Neuronal stem cell (in vitro differentiated cells): ENCODE measurements around the gene TSSK6.

Experiments used
- DNase-seq: peaks from one replicate; pipeline ENCODE4 v3.0.0-alpha.2; 2013; ENCODE audit warnings: low spot score
- H2AFZ ChIP-seq: one replicate; pipeline ENCODE4 v1.6.1; 2013; ENCODE audit warnings: mild to moderate bottlenecking, low read length, inconsistent platforms
- H2AK5ac ChIP-seq: 2 replicates; pipeline ENCODE4 v1.6.1; 2013; ENCODE audit warnings: low read depth, mild to moderate bottlenecking, inconsistent platforms, low read length, moderate library complexity, mixed read lengths
- H2BK120ac ChIP-seq: 2 replicates; pipeline ENCODE4 v1.6.1; 2013; ENCODE audit warnings: low read depth, mild to moderate bottlenecking, inconsistent platforms, low read length, moderate library complexity, mixed read lengths
- H2BK12ac ChIP-seq: one replicate; pipeline ENCODE4 v1.6.1; 2013; ENCODE audit warnings: low read length, inconsistent platforms
- H2BK15ac ChIP-seq: 2 replicates; pipeline ENCODE4 v1.6.1; 2013; ENCODE audit warnings: mild to moderate bottlenecking, low read length, inconsistent platforms, mixed read lengths
- H2BK5ac ChIP-seq: one replicate; pipeline ENCODE4 v1.6.1; 2013; ENCODE audit warnings: inconsistent platforms, mild to moderate bottlenecking, low read length, moderate library complexity
- H3K14ac ChIP-seq: one replicate; pipeline ENCODE4 v1.6.1; 2013; ENCODE audit warnings: low read length, inconsistent platforms
- H3K18ac ChIP-seq: 2 replicates; pipeline ENCODE4 v1.6.1; 2013; ENCODE audit warnings: low read length, inconsistent platforms
- H3K23ac ChIP-seq: 2 replicates; pipeline ENCODE4 v1.6.1; 2013; ENCODE audit warnings: low read depth, mild to moderate bottlenecking, mixed read lengths, low read length, inconsistent platforms; ENCODE audit not compliant: poor library complexity
- H3K27ac ChIP-seq: replicated peaks from 3 replicates; pipeline ENCODE4 v1.5.1; 2013; ENCODE audit warnings: low read length, inconsistent platforms
- H3K27me3 ChIP-seq, 3 experiments: 2 replicates each; pipeline ENCODE4 v1.6.1; 2013; ENCODE audit warnings: low read length in 3 of 3, mild to moderate bottlenecking in 2 of 3, inconsistent platforms in 1 of 3, low read depth in 1 of 3, mixed read lengths in 1 of 3, moderate library complexity in 1 of 3; ENCODE audit not compliant: control insufficient read depth in 3 of 3, insufficient read depth in 3 of 3
- H3K36me3 ChIP-seq, 2 donors: replicated peaks in 1 of 2; 2 replicates each; pipeline ENCODE4 v1.6.1; 2013; ENCODE audit warnings: low read length in 2 of 2; ENCODE audit not compliant: control insufficient read depth in 2 of 2, insufficient read depth in 2 of 2
- H3K4ac ChIP-seq: 2 replicates; pipeline ENCODE4 v1.6.1; 2013; ENCODE audit warnings: inconsistent platforms, mild to moderate bottlenecking, low read length, moderate library complexity
- H3K4me1 ChIP-seq, 2 donors: 1 replicate in 1 of 2; 2 replicates in 1 of 2; pipeline ENCODE4 v1.6.1; 2013; ENCODE audit warnings: low read length in 2 of 2, low read depth in 1 of 2; ENCODE audit not compliant: control insufficient read depth in 2 of 2, insufficient read depth in 1 of 2
- H3K4me2 ChIP-seq: one replicate; pipeline ENCODE4 v1.6.1; 2013; ENCODE audit warnings: mild to moderate bottlenecking, low read length, inconsistent platforms; ENCODE audit not compliant: insufficient read depth, poor library complexity, severe bottlenecking
- H3K4me3 ChIP-seq, 2 donors: 2 replicates each; pipeline ENCODE4 v1.5.1; 2013; ENCODE audit warnings: low read length in 2 of 2, mild to moderate bottlenecking in 2 of 2, inconsistent platforms in 1 of 2, moderate library complexity in 1 of 2
- H3K79me1 ChIP-seq: one replicate; pipeline ENCODE4 v1.6.1; 2013; ENCODE audit warnings: low read depth, mild to moderate bottlenecking, inconsistent platforms, low read length, moderate library complexity
- H3K9ac ChIP-seq: one replicate; pipeline ENCODE4 v1.6.1; 2013; ENCODE audit warnings: mild to moderate bottlenecking, low read depth, low read length, inconsistent platforms; ENCODE audit not compliant: poor library complexity
- H3K9me3 ChIP-seq, 2 donors: replicated peaks in 1 of 2; 2 replicates each; pipeline versions ENCODE3 to v1.6.1; 2013; ENCODE audit warnings: low read length in 2 of 2, mild to moderate bottlenecking in 2 of 2, inconsistent platforms in 1 of 2, low read depth in 1 of 2, mixed read lengths in 1 of 2, moderate library complexity in 1 of 2; ENCODE audit not compliant: control insufficient read depth in 2 of 2, insufficient read depth in 1 of 2
- H4K8ac ChIP-seq: one replicate; pipeline ENCODE4 v1.6.1; 2013; ENCODE audit warnings: low read depth, mild to moderate bottlenecking, inconsistent platforms, low read length, moderate library complexity
- H4K91ac ChIP-seq: one replicate; pipeline ENCODE4 v1.6.1; 2013; ENCODE audit warnings: low read length, low read depth, mild to moderate bottlenecking, inconsistent platforms; ENCODE audit not compliant: poor library complexity
- whole genome bisulfite sequencing, 2 donors: extraction: QIAGEN DNeasy Blood & Tissue Kit; methylation state at CpG; one replicate each; pipeline ENCODE4 v1.1.7; 2013; ENCODE audit warnings: missing lambda C conversion rate in 2 of 2, mixed read lengths in 1 of 2; ENCODE audit not compliant: insufficient read length in 2 of 2, insufficient replicate concordance in 1 of 2; ENCODE audit errors: extremely low coverage in 2 of 2; 5-methylcytosine and 5-hydroxymethylcytosine counted together

Gene TSSK6

DNA sequence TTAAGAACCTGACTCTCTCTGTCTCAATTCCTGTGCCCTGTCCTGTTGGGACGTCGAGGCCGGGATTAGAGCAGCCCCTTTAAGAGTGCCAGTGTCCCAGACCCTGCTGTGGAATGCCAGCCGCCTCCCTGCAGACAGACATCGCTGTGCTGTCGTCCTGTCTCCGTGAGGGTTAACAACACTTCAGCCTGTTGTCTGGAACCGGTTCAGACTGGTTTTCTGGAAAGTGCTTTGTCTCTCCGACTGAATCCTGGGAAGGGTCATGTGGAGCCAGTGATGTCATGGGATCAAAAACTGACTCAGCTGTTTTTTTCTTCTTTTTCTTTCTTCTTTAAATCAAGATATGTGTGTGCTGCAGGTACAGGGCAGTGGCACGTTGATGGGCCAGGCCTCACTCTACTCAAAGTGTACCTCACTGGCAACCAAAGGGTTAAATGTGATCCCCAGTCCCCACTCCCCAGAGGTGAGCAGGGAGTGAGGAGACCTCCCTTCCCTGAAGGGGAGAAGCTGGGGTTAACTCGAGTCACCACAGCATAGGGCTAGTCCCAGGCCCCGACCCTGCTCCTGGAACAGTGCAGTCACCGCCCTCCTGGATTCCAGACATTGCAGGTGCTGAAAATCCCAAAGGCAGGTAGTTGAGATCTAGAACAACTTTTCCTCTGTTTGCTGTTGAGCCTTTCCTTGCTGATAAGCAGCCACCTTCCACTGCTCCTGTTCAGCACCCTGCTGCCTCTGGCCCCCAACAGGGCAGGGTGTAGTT, 50.8 kb downstream of the TSSK6 start:
- DNase-seq = peak; percentile 57
- no peak overlapping the region for H3K23ac ChIP-seq
- H2BK12ac ChIP-seq = no peak overlapping the region
- H2BK5ac ChIP-seq = peak overlapping the region; percentile 77
- no peak overlapping the region for H3K4me3 ChIP-seq
- peak overlapping the region; percentile 26 for H3K9ac ChIP-seq
- no CpG with 5 or more reads among the region's 13 CpGs for WGBS, 2 donors
- peak overlapping the region; percentile 36 for H2BK120ac ChIP-seq
- no peaks in the 10 kb centered on the region for H3K27me3 ChIP-seq
- no peak overlapping the region for H4K91ac ChIP-seq
- H3K9me3 ChIP-seq = peaks cover 19 to 43% of the 10 kb centered on the region in 2 donors
- peaks cover 50 to 54% of the 10 kb centered on the region in 2 donors for H3K4me1 ChIP-seq
- peak overlapping the region; percentile 98 for H2AK5ac ChIP-seq
- peak overlapping the region; percentile 70 for H4K8ac ChIP-seq
- H2BK15ac ChIP-seq = peak overlapping the region; percentile 79
- peaks cover 23 to 52% of the 10 kb centered on the region in 2 donors for H3K36me3 ChIP-seq
- no peak overlapping the region for H3K4me2 ChIP-seq
- peak overlapping the region; percentile 73 for H3K27ac ChIP-seq
- H3K18ac ChIP-seq = peak overlapping the region; percentile 92
- H3K14ac ChIP-seq = no peak overlapping the region
- peaks cover 27% of the 10 kb centered on the region for H3K79me1 ChIP-seq
- peak overlapping the region; percentile 84 for H3K4ac ChIP-seq
- no peak overlapping the region for H2AFZ ChIP-seq
